ENCODE results near the gene PIGA.

PIGA gene, protein sequence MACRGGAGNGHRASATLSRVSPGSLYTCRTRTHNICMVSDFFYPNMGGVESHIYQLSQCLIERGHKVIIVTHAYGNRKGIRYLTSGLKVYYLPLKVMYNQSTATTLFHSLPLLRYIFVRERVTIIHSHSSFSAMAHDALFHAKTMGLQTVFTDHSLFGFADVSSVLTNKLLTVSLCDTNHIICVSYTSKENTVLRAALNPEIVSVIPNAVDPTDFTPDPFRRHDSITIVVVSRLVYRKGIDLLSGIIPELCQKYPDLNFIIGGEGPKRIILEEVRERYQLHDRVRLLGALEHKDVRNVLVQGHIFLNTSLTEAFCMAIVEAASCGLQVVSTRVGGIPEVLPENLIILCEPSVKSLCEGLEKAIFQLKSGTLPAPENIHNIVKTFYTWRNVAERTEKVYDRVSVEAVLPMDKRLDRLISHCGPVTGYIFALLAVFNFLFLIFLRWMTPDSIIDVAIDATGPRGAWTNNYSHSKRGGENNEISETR

DNA sequence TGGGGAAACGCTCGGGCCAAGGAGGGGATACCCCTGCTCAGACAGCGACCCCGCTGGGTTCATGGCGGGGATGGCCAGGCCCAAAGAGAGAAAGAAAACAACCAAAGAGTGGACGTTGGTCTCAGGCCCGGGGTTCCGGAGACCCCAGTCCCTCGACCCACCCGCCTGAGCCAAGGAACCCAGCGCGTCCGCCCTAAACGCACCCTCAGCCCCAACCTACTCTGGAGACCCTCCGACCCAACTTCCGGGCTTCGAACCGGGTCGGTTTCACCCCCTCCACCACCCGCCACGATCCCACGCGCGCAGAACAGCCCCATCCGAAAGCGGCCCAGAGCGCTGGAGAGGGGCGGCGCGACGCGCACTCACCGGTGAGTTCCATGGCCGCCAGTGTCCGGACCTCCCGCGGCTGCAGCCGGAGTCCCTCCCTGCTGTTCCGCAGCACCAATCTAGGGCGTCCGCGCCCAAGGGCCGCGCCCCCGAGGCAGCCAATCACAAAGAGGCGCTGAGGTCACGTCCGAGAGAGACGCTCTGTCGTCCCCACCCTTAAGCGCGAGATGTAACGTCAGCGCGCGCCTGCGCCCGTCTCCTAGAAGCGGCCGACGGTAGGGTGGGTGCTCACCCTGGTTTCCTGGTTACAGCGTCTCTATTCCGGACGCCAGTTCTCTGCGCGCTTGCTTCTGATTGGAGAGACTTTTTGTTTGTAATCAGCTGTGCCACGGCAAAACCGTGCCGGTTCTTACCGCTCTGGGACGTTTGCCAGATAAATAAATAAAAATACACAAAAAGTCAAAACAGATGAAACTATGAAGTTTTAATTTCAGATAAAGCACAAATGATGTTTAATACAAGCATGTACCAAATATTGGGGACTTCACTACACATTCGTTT lies at the start of gene PIGA:
Gene PIGA, minus strand, starts transcription at position 389 of the 888 bp plus-strand sequence. CDS start 3,593 bp downstream, outside the sequence.
- DNase-seq: peak; percentile 65

DNA sequence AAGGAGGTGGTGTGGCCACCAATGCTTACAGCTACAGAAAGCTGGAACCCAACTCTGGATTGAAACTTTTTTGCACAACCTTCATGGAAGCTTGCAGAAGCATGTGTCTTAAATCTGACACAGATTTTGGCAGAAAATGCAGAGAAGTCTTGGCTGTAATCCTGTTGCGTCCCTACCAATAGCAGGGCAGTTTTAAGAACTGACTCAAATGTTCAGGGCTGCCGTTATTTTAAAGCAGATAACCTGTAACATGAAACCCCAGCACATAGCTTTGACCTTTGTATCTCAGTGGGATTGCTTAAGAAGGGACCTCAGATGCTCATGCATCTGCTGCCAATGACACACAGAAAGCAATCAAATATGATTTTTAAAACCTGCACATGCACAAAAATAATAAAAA lies 49.0 kb upstream of the PIGA start, which contains the start of gene VEGFD:
Gene VEGFD, minus strand, starts transcription at position 110 of the 400 bp plus-strand sequence. CDS start 467 bp downstream, outside the sequence.
- DNase-seq: no peak

DNA sequence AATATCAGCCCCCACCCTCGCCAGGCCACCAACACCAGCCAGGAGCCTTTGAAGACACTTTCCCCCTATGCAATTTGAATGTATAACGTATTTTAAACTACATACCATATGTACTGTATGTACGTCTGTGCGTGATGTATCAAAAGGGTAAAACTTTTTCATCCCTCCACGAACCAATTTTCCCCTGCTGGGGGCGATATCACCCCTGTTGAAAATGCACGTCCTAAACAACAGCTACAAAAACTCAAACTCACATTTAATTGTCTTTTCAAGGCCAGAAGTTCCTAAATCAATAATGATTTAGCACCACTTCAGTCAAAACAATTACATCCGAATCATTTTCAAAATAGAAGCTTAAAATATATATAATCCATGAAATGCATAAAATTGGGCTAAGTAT lies 47.5 kb upstream of the PIGA start:
- no peak for DNase-seq

DNA sequence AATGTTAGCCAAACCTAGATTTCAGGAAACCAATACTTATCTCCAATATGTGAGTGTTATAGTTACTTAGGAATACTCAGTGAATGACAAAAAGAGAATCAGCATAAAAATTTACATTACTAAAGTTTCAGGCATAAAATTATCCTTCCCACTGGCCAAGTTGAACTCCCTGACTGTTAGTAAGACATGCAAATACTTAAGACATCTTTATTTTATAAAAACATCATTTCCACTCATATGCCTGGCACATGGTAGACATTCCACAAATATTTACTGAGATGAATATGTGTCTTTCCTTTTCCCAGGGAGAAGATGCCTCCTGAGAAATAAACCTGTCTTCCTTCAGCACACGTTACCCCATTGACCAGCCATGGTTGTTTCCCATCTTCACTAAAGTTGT lies 41.6 kb upstream of the PIGA start:
- DNase-seq: no peak

DNA sequence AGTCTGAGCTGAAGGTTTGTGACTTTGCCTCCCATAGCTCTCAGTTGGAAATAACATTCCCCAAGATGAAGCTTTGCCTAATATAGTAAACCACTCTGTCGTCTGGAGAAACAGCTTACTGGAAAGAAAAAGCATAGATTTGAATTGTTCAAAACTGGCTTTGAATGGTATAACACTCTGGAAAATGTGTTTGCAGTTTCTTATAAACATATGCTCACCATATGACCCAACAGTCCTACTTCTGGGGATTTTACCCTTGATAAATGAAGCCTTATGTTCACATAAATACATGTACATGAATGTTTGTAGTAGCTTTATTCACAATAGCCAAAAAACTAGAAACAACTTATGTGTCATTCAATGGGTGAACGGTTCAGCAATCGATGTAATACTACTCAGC lies 38.7 kb upstream of the PIGA start:
- DNase-seq: no peak

DNA sequence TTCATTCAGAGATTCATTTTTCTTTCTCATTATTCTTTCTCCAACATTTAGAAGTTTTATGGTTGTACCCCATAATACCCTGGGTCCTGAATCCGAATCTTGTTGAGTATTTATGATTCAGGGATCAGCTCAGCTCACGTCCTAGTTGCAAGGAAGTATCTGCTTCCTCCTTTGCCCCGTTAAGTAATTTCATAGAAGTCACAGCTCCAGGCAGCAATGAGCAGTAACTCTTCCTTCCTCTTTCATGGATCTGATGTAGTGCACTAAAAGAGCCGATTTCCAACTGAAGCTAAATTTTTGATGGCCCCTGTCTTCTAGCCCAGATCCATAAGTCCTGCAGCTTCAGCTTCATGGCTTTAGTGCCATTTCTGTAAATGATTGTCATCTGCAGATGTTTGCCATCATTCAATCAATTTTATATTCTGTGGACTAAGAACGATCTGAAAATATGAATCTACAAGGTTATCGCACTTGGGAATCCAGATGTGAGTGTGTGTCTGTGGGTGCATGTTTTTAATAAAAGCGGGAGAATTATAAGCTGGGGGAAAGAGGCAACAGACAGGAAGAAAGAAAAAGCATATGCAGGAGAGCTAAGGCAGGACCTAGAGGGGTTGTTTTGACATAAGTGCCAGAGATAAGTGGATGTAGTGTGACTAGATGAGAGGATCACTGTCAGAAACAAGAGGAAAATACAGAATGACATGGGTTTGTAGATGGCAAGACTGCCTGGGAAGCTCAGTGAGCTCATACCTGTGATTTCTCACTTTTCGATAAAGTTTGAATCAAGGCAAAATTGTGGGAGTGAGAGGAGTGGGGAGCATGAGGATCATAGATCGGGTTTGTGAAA lies 31.4 kb upstream of the PIGA start:
- DNase-seq: no peak

DNA sequence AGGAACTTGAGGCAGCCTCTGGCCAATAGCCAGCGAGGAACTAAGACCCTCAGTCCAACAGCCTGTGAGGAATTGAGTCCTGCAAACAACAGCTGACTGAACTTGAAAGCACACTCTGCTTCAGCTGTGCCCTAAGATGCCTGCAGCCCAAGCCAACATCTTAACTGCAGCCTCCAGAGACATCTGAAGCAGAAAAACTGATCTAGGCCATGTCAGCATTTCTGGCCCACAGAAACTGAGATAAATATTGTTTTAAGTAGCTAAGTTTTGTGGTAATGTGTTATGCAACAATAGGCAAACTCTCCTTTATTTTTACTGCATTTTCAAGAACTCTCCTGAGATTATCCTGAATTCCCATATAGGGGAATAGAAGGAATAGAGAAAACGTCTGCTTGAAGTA lies 24.4 kb upstream of the PIGA start:
- DNase-seq: no peak

DNA sequence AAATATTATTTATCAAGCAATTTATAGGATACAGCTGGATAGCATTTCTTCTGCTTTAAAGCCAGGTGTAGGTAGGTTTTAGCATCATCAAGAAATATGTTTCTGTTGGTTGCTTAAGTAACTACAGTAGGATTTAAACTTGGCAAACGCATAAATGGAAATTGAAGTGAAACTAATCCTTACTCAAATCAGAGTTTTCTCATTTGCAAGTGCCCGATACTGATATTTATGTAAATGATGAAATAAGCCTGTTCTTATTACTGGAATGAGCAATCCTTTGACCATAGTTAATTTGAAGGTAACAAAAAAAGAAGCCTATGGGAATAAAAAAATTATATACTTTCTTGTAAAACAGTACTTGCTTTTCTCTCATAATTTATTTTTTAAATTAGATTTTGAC lies 23.2 kb upstream of the PIGA start:
- no peak for DNase-seq

DNA sequence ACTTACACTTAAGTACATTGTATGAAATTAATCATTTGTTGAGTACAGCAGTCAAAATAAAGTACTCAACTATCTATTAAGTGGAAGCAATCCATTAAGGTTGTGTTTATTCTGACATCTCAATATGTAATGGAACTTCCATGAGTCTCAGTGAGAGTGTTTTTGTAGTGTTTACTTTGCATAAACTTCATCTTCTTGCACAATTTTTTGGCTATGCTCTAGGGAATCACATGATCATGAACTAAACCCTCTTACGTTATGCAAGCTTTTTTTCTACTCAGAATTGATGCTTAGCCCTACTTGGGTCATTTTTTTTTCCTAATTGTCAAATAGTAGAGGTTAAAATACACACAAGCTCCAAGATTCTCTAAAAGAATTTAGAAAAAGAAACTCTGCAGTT lies 21.1 kb upstream of the PIGA start:
- DNase-seq: no peak

DNA sequence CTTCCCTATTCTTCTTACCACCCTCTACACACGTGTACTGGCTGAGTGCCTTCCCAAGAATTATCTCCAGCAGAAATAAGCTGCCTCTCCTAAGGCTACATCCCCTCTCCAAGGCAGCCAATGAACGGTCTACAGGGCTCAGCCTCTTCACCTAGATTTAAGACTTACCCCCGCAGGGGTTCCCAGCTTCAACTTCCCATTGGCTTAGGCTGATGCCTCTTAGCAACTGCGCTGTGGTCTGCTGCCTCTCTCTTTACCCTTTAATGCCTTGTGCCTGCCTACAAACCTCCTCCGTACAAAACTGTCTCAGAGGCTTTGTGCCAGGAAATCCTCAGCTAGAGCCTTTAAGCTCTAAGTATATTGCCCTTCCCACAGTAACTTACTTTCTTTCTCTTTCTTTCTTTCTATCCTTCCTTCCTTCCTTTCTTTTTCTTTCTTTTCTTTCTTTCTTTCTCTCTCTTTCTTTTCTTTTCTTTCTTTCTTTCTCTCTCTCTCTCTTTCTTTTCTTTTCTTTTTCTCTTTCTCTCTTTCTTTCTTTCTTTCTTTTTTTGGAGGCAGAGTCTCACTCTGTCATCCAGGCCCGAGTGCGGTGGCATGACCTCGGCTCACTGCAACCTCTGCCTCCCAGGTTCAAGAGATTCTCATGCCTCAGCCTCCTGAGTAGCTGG lies 15.1 kb upstream of the PIGA start:
- no peak for DNase-seq

DNA sequence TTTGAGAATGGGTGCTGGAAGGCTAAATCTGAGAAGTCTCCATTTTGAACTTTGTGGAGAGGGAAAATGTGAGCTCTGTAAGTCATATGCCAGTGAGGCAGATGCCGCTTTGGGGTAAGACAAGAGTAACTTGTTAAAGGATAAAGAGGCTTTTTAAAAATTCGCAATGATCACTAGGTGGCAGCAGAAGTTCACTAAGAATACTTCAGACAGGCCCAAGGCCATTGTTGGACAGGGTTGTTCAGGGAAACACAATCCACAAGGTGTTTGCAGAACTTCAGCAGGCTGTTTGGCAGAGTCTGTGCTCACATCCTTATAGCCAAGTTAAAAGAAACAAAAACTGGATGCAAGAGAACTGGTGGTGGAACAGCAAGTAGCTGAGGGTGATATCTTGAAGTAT lies 13.7 kb upstream of the PIGA start:
- DNase-seq: no peak

DNA sequence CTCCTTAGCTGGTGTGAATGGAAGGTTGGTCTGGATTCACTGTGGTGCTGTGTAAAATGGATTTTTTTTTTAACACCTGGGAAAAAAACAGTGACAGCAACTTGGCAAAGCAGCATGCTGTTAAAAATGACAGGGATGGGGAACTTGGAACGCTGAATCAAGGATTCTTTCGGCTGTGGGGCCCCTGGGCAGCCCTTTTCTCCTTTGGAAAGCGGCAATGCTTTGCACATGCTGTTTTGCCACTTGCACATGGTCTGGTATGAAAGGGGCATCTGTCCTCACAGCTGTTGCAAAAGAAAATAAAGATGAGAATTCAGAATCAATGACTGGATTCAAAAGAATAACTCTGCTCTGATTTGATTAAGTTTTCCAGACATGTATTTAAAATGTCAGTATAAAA lies 10.7 kb upstream of the PIGA start:
- no peak for DNase-seq

DNA sequence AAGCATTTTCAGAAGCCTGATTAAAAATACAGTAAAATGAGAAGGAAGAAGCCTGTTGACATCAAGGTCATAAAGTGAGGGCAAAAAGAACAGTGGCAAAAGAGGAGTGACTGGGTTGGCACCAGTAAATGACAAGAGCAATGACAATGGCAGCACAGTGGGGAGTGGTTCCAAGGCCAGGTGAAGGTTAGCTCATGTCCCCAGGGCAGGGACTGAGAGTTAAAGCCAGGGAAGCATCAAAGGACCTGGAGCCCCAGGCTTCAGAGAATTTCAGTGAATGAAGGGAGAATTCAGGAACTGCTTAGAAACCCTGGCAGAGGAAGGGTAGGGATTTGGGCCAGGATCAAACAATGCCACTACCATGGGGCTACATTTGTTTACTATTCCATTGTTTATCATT lies 8.8 kb upstream of the PIGA start:
- no peak for DNase-seq

DNA sequence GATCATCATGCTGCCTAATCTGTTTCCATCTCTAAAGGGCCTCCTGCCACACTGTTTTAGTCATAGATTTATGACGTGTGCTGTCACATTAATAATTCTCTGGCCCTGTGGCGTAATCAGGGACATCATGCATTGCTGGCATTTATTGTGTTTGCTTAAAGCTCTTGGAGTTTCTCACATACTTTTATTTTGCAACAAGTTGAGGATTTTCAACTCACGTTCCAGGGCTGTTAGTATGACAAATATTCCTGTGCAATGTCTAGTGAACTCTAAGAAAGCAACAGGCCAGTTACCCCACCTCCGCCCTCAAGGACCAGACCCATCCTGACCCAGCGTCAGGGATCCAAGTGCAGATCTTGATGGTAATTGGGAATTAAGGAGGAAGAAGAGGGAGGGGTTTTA lies 7.8 kb upstream of the PIGA start:
- DNase-seq: no peak

DNA sequence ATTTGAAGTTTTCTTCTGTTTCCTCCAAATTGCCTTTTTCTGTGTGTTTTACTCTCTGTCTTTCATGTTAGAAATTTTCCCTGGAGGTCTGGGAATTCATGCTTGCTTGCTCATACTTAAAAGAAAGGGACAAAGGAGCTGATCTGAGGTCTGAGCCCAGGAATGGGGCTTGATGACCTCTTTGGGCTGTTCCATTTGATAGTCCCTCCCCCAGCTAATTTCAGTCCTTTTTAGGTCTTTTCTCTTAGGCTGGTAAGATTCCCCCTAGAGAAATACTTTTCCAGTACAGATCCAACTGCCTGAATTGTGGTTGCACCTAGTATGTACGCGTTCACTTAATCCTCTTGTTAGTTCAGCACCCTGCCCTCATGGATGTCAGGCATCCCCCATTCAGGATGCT lies 5.5 kb upstream of the PIGA start:
- no peak for DNase-seq

DNA sequence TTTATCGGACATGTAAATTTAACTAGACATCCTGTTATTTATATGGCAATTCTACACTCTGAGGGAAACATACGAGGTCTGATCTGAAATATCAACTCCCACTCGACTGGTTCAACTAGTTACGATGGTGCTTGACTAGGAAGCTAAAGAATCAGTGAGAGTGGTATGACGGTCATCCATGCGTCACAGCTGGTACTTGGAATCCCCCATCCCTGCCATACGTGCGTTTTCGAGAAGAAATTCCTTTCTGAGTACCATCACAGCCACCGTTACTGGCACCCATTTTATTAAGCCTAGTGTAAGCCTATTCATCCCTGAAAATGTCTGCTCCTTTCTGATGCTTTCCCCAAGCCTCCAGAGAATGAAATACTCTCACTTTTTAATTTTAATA lies 695 bp upstream of the PIGA start:
- no peak for DNase-seq

DNA sequence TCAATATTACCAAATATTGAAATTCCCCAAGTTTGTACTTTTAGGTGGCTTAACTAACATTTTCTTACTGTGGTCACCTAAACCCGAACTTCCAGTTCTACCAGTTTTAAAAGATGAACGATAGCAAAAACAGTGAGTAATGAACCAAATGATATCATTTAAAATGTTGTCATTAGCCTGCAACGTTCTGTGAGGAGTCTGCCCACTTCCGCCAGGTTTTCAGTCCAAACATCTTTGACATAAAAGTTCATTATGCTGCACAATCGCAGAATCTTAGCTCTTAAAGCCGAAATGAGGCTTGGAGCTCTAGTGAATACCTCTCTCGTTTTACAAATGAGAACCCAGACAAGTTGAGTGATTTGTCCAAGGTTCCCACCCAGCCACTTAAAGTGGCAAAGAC lies 762 bp downstream of the PIGA start:
- no peak for DNase-seq

DNA sequence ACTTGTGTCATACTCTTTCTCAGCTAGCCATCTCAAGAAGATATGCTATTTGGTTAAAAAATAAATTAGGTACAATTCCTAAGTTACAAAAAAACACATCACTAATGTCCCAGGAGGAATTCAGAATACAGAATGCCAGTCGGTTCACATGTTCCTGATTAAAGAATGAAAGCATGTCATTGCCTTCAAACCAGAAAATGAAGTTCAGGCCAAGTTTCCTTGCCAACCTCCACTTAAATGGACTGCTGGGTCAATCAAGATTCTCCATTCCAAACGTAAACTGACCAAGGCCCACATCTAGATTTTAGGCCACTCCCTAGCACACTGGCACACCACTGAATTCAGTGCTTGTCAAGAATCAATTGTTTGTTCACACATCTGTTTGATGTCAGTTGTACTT lies 6.5 kb downstream of the PIGA start:
- no peak for DNase-seq

DNA sequence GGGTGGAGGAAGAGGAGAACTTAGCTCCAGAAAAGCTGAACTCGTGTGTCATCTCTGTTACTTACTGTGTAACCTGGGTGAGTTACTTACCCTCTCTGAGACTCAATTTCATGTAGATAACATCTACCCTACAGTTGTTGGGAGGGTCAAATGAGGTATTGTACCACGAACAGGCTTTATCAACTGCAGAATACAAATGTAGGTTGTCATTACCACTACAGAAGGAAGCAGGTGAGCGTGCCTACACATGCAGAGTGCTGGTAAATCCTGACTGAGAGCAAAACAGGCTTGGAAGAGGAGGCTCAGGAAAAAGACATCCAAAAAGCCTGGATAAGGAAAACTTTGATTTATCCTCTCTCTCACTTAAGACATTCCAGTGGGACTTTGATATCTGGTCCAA lies 7.2 kb downstream of the PIGA start:
- DNase-seq: no peak

DNA sequence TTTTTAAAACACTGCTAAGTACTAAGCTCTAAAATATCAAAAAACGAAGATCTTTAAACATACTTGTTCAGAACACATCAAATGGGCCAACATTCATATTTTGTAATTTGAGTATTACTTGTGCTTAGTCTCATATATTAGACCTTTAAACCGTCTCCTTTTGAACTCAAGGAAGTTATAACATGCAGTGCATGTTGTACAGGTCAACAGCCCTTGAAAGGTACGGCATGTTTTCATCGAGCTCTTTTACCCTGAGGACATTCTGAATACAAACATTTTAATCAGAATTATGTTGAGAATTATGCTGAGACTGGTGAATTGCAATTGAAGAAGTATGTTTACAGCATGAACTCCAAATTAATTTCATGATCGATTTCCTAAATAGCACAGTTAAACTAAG lies 12.9 kb downstream of the PIGA start:
- no peak for DNase-seq

DNA sequence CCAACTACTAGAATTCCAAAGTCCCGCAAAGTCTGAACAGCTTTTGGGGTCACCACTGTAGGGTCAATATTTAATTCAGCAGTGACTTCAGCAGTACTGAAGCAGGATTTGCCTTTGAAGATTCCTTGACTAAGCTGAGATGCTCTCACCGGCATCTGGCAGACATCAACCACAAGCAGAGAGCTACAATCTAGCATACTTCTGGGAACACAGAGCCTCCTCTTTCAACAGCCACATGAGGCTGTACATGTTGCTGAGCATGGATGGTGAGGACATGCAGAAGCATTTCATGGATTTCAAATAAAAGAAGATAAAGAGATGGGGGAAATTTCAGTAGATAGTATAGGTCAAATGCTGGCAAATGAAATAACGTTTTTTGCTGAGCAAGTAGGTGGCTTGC lies 13.3 kb downstream of the PIGA start:
- DNase-seq: no peak

DNA sequence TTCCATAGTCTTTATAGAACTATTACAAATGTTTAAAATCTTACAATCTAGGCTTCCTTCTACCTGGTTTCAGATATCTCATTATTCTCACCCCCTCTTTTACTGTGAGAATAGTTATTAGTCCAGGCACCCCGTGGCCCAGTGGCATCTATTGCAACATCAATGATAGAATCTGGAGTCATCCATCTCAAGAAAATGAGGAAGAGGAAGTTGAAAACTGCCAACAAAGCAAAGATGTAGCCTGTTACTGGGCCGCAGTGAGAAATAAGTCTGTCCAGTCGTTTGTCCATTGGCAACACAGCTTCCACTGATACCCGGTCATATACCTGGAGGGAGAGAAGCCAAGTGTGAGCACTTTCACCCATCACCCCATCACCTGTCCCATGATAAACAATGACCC lies 13.9 kb downstream of the PIGA start:
- DNase-seq: no peak
